ENCODE results near the gene NSD1. TPM values are rescaled to one million over a fixed set of nuclear protein-coding genes. Genes with fewer than 3 reads are reported as not detected.
A peak's percentile ranks its signal among the peaks of the same experiment; 100 is the strongest.

Gene NSD1
- total RNA-seq, 1 experiment from 2014 or later = 62.2 TPM

- no peak overlapping the region for H3K4me2 ChIP-seq
- DNase-seq = no peak
- H4K20me1 ChIP-seq (ENCODE audit: insufficient read depth) = no peaks in the 10 kb centered on the region
- no peaks in the 10 kb centered on the region for H3K79me2 ChIP-seq (ENCODE audit: low read depth)
- no peaks in the 10 kb centered on the region for H3F3A ChIP-seq (ENCODE audit: insufficient read depth, low read depth)
- no peak overlapping the region for H3K4me3 ChIP-seq
- H3K9me3 ChIP-seq (ENCODE audit: insufficient read depth, low read depth) = no peaks in the 10 kb centered on the region
- intact Hi-C loops (cut with micrococcal nuclease; ENCODE audit: unreplicated experiment) = loop anchor here (1.0 to 10.0 kb wide), 4 partner anchors 40 to 1385 kb away; no protein-coding TSS in a partner anchor
- TF ChIP-seq CTCF (conservative IDR thresholded peaks at IDR 0.05) (no peak), EZH2 (IDR thresholded peaks at IDR 0.05; ENCODE audit: low read depth) (no peak)
- ChIA-PET POLR2A (ENCODE audit: unreplicated experiment) (no interaction called here), CTCF (interaction anchor here (0.5 to 3.4 kb wide), 7 partner anchors 40 to 454 kb away, joined by 3 to 22 read pairs (median 5); partner anchors contain the start of gene UIMC1)
- no peaks in the 10 kb centered on the region for H3K4me1 ChIP-seq (replicated peaks; ENCODE audit: insufficient read depth)
- H2AFZ ChIP-seq = no peak overlapping the region
- no peaks in the 10 kb centered on the region for H3K9me2 ChIP-seq (ENCODE audit: insufficient read depth)
- no peaks in the 10 kb centered on the region for H3K27me3 ChIP-seq (ENCODE audit: insufficient read depth, low read depth)
- BruUV-seq (replicated peaks) = no TSS peak
- no peaks in the 10 kb centered on the region for H3K36me3 ChIP-seq (ENCODE audit: low read depth)
- no peak overlapping the region for H3K27ac ChIP-seq
Observed at GRCh38 chr5:177112589-177113220, 20.9 kb upstream of the NSD1 start.

- no peak overlapping the region for H3K4me3 ChIP-seq
- no TSS peak for BruUV-seq (replicated peaks)
- CTCF ChIA-PET = interaction anchor here (0.5 to 2.6 kb wide), 6 partner anchors 42 to 453 kb away, joined by 3 to 16 read pairs (median 4); no protein-coding TSS in a partner anchor
- POLR2A ChIA-PET (ENCODE audit: unreplicated experiment) = no interaction called here
- TF ChIP-seq CTCF (conservative IDR thresholded peaks at IDR 0.05) = peak; percentile 98
- TF ChIP-seq EZH2 (IDR thresholded peaks at IDR 0.05; ENCODE audit: low read depth) = no peak
- H3K4me1 ChIP-seq (replicated peaks; ENCODE audit: insufficient read depth) = no peaks in the 10 kb centered on the region
- no peak overlapping the region for H3K4me2 ChIP-seq
- intact Hi-C loops (cut with micrococcal nuclease; ENCODE audit: unreplicated experiment) = loop anchor here (1.0 to 10.0 kb wide), 8 partner anchors 187 to 1386 kb away; no protein-coding TSS in a partner anchor
- no peaks in the 10 kb centered on the region for H3K79me2 ChIP-seq (ENCODE audit: low read depth)
- no peak overlapping the region for H3K27ac ChIP-seq
- no peak overlapping the region for H2AFZ ChIP-seq
- no peaks in the 10 kb centered on the region for H4K20me1 ChIP-seq (ENCODE audit: insufficient read depth)
- no peaks in the 10 kb centered on the region for H3K36me3 ChIP-seq (ENCODE audit: low read depth)
- H3K9me3 ChIP-seq (ENCODE audit: insufficient read depth, low read depth) = no peaks in the 10 kb centered on the region
- H3K9me2 ChIP-seq (ENCODE audit: insufficient read depth) = no peaks in the 10 kb centered on the region
- no peaks in the 10 kb centered on the region for H3K27me3 ChIP-seq (ENCODE audit: insufficient read depth, low read depth)
- H3F3A ChIP-seq (ENCODE audit: insufficient read depth, low read depth) = no peaks in the 10 kb centered on the region
- DNase-seq = peak; percentile 52 to 81
Observed at GRCh38 chr5:177113566-177114424, 19.8 kb upstream of the NSD1 start.

- H3K79me2 ChIP-seq (ENCODE audit: low read depth) = no peaks in the 10 kb centered on the region
- no TSS peak for BruUV-seq (replicated peaks)
- no peak overlapping the region for H3K4me3 ChIP-seq
- no peak for DNase-seq
- H3K4me1 ChIP-seq (replicated peaks; ENCODE audit: insufficient read depth) = no peaks in the 10 kb centered on the region
- H3K9me2 ChIP-seq (ENCODE audit: insufficient read depth) = no peaks in the 10 kb centered on the region
- no peaks in the 10 kb centered on the region for H3K36me3 ChIP-seq (ENCODE audit: low read depth)
- no peaks in the 10 kb centered on the region for H3K27me3 ChIP-seq (ENCODE audit: insufficient read depth, low read depth)
- H4K20me1 ChIP-seq (ENCODE audit: insufficient read depth) = no peaks in the 10 kb centered on the region
- H3F3A ChIP-seq (ENCODE audit: insufficient read depth, low read depth) = no peaks in the 10 kb centered on the region
- no peak overlapping the region for H3K4me2 ChIP-seq
- H3K9me3 ChIP-seq (ENCODE audit: insufficient read depth, low read depth) = no peaks in the 10 kb centered on the region
- intact Hi-C loops (cut with micrococcal nuclease; ENCODE audit: unreplicated experiment) = loop anchor here (10.0 kb wide), 1 partner anchor 292 kb away; no protein-coding TSS in a partner anchor
- no peak overlapping the region for H3K27ac ChIP-seq
- TF ChIP-seq EZH2 (IDR thresholded peaks at IDR 0.05; ENCODE audit: low read depth) (no peak), CTCF (conservative IDR thresholded peaks at IDR 0.05) (no peak)
- no peak overlapping the region for H2AFZ ChIP-seq
- CTCF ChIA-PET = no interaction called here
- POLR2A ChIA-PET (ENCODE audit: unreplicated experiment) = no interaction called here
Observed at GRCh38 chr5:177116631-177117373, 16.8 kb upstream of the NSD1 start.
